ENCODE results near the gene HSFX3.
"Not testable (repeated sequence)": the region's sequence is repeated elsewhere in the genome, so short reads cannot be mapped to it uniquely, and the experiment has no call there.

Gene HSFX3

DNA sequence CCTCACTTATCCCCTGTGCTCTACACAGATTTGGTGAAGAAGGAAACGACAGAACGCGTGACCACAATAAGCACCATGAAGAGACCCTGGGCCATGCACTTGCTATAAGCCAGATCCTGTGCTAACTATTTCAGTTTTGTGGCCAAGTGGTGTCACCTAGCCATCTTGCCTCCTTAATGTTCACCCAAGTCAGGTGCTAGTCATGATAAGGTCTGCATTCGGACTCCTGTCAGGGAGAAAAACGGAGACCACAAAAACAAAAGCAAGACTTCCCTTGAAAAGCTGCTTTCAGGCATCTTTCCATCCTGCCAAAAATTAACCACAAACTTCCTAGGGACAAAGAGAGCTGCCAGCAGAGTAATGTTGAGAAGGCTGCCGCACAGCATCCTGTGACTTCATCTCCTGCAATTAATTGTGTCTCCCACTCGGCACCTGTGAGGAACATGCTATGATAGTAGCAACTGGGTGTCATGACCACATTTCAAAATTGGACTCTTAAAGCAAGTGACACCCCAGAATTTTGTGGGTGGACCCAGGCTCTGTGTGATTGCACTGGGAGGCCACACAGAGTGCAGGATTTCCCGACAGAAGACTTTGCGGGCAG lies 35.8 kb downstream of the HSFX3 start:
- no peak for DNase-seq

DNA sequence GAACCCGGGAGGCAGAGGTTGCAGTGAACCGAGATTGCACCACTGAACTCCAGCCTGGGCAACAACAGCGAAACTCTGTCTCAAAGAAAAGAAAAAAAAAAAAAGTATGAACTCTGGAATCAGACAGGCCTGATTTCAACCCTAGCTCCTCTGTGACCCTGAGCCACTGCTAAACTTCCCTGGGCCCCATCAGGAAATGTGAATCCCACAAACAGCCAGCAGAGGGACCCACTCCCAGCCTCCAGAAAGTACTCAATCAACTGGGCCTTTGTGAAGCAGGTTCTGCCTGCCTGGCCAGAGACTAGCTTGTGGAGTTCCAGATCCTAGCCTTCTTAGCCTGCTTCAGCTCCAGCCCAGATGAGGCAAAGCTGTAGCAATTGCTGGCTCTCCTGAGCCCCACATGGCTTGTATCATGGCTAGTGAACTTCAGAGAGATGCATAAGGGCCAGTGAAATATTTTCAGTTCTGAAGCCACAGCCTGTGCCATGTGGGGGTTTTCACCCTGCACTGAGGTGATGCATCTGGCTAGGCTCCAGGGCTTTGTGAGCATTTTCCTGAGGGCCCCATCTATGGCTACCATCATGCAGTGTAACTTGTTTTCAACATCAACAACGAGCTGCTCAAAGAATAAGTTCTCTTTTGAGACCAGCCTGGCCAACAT lies 37.4 kb downstream of the HSFX3 start:
- no peak for DNase-seq

DNA sequence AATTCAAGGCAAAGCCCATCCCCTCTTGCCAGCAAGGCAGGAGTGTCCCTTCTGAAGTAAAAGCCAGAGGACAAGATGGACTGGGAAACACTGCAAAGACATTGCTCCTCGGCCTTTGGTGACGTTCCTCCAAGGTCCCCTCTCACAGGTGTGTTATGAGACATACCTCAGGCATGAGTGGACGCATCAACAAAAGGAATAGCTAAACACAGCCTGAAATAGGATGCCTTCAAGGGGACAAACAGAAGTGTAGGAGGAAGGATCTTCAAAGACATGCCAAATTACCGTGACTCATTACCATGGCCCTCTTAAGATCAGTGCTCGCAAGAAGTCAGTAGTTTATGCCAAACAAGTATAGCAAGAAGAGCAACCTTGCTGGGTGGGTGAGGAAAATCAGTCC lies 38.6 kb downstream of the HSFX3 start:
- DNase-seq: no peak

DNA sequence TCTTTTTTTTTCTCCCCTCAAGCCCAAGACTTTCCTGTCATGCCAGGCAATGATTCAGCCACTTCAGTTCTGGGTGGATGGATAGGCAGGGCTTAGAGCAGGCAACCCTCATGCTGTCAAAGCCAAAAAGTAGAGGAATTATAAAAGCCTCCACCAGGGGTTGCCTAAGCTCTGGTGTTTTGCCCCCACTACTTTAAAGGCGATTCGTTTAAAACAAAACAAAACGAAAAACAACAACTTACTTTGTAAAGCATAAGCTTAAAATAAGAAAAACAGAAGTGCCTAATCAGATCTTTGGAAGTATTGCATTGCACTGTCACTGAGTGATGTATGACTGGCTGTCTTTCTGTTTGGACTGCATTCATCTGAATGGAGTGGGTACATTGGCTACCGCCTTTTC lies 39.3 kb downstream of the HSFX3 start:
- DNase-seq: no peak

DNA sequence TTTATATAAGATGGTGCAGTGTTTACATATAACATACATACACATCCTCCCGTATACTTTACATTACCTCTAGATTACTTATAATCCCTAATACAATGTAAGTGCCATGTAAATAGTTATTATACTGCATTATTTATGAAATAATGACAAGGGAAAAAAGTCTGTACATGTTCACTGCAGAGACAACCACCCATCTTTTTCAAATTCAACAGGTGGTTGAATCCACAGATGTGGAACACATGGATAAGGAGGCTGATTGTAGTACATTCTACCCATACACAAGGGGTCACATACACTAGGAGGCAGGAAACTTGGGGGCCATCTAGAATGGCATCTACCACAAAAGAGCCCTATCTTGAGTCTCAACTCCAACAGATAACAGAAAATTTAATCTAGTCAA lies 41.3 kb downstream of the HSFX3 start:
- DNase-seq: no peak

DNA sequence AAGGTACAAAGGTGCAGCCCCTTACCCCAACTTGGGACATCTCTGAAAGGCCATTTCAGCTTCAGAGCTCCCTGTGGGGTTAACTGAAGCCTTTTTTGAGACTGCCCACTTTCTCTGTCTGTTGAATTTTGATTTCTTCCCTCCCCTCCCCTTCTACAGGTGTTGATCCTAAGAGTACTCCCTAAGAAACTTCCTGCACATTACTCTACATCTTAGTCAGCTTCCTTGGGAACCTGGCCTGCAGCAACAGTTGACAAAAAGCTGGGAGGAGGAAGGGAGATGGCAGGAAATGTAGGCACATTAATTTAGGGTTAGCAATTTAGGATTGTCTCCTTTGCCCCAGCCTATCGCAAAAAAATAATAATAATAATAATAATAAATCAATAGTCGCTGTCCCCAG lies 43.4 kb downstream of the HSFX3 start:
- no peak for DNase-seq

DNA sequence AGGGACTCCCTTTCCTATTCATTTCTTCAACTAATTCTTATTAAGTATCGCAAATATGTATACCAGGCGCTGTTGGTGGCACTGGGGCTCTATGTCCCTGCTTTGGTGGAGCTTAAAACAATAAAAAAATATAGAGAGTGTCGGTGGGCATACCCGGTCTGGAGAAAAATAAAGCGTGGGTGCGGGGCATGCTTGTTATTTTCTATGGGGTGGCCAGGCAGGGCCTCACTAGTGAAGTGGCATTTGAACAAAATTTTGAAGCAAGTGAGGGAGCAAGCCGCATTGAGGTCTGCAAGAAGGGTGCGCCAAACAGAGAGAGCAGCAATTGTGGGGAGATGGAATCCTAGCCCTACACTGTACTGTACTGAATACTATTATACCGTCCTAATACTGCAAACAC lies 44.1 kb downstream of the HSFX3 start:
- DNase-seq: no peak

DNA sequence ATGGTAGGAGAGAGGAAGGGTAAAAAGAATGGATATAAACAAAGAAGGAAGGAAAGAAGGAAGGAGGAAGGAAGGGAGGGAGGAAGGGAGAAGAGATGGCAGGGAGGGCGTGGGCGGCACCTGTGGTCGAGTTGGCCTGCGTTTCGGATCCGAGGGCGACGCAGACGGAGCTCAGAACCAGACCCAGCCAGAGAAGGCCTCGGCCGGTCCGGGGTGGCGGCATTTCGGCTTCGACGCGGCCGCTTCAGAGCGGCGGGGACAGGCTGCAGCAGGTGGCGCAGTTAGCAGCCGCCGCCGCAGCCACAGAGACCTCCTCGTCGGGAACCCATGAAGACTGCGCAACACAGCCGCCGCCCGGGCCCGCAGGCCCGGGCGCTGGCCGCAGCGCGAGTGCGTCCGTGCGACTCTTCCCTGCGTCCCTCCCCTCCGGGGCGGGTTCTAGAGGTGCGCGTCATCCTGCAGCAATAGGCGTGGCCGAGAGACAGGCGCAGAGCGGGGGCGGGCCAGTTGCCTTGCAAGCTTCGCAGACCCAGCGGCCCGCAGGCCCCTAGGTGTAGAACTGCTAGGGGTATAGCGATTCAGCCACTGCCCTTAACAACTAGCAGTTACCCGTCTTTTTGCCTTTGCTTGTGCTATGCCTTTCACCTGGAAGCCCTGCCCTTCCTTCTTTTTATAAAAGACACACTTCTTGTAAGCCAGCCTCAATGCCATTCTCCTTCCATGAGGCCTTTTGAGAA lies 44.6 kb downstream of the HSFX3 start, which contains the start of gene IDS:
TSS of gene IDS (minus strand) at position 392 of the 737 bp plus-strand sequence. CDS start at position 223, 169 bp downstream.
- DNase-seq: peak; percentile 39

DNA sequence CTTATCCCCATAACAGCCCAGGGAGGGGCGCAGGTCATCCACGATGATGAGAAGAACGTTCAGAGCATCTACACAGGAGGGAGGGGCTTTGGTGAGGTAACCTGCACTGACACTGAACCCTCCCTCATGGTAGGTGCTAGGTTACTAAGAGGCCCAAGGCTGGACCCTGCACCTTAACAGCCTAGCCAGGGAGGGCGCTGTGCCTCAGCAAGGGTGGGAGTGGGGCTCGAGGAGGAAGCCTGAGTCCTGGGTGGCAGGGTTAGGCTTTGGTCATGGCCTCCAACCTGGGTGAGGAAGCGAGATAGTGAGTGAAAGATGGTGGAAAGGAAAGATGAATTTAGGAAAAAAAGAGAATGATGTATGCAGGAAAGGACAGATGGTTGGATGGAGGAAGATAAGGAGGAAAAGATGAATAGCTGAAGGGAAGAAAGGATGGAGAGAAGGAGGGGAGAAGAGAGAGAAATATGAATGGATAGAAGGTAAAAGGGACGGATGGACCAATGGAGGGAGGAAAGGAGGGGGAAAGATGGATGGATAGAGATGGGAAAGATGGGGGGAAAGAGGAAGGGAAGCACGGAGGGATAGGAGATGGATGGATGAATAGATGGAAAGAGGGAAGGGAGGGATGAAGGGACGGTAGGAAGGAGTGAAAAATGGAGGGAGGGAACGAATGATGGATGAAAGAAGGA lies 45.4 kb downstream of the HSFX3 start:
- no peak for DNase-seq

DNA sequence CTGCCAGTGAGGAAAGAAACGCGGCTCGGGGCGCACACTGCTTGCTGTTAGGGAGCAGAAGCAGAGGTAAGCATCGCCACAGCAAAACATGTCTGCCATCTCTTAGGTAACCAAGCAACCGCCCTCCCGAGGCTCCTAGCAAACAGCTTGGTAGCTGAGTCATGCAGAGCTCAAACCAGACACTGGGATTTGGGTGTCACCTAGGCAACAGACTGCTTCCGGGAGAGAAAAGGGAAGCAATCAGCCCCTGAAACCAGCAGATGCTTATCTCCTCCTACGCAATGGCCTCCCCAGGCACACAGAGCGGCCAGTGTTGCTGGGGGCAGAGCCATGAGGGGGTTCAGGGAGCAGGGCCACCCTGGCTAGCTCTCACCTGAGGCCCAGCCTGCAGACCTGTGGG lies 46.3 kb downstream of the HSFX3 start:
- DNase-seq: not testable (repeated sequence)

DNA sequence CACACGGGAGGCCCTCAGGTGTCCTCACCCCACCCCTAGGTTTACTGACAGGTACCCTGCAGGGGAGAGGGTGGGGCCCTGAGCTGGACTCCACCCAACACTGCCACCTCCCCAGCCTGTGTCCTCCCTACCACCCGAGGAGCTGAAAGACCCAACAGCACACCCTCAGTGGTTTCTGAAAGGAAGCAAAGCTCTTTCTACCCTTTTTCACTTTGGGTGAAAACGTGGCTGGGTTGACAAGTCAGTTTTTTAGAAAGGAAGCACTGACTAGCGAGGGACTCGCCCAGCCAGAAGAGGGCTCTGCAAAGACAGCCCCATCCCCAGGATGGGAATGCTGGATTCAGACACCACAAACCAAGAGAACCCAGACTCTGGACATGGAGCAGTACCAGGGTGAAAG lies 46.8 kb downstream of the HSFX3 start:
- DNase-seq: not testable (repeated sequence)

DNA sequence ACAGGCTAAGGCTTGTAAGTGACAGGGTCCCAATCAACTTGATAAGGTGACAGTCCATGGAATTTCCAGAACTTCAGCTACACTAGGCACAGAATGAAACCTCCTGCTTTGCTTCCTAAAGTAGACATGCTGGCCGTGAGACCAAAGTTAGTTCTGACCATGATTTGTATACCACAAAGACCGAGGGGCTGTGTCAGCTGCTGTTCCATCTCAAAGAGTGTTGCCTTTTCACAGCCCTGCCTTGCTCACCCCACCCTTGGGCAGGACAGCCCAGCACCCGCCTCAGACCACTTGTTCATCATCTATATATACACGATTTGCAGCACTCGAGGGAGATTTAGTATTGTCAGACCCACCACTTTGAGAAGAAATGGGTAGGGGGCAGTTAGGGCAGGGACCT lies 50.0 kb downstream of the HSFX3 start:
- no peak for DNase-seq

DNA sequence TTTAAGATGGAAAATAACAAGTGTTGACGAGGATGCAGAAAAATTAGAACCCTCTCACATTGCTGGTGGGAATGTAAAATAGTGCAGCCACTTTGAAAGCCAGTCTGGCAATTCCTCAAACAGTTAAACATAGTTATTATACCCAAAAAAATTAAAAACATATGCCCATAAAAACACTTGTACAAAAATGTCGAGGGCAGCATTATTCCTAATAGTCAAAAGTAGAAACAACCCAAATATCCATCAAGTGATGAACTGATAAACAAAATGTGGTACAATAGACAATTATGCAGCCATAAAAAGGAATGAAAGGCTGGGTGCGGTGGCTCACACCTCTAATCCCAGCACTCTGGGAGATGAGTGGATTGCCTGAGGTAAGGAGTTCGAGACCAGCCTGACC lies 51.0 kb downstream of the HSFX3 start:
- no peak for DNase-seq
